Ectodermal cell (in vitro differentiated cells): Measurements from ENCODE around the gene BMP7.

Source experiments
- H3K27ac ChIP-seq: 2 replicates; pipeline ENCODE4 v1.7.0; 2013; ENCODE audit warnings: mild to moderate bottlenecking, low read depth, low read length; ENCODE audit not compliant: insufficient read depth, poor library complexity, severe bottlenecking
- H3K27me3 ChIP-seq: 2 replicates; pipeline ENCODE4 v1.7.0; 2013; ENCODE audit warnings: mild to moderate bottlenecking, low read length; ENCODE audit not compliant: insufficient read depth, control insufficient read depth, poor library complexity, severe bottlenecking
- H3K36me3 ChIP-seq: one replicate; pipeline ENCODE4 v1.7.0; 2013; ENCODE audit warnings: low read length; ENCODE audit not compliant: control insufficient read depth, insufficient read depth
- H3K4me1 ChIP-seq: one replicate; pipeline ENCODE4 v1.7.0; 2013; ENCODE audit warnings: low read length; ENCODE audit not compliant: control insufficient read depth, insufficient read depth
- H3K4me3 ChIP-seq: 2 replicates; pipeline ENCODE4 v1.7.0; 2013; ENCODE audit warnings: low read depth, low read length, control low read depth; ENCODE audit not compliant: insufficient read depth
- H3K9me3 ChIP-seq: 2 replicates; pipeline ENCODE4 v1.7.0; 2013; ENCODE audit warnings: mild to moderate bottlenecking, low read length, moderate library complexity; ENCODE audit not compliant: control insufficient read depth
- WGBS, 2 experiments: methylation state at CpG; one replicate each; pipeline ENCODE4 v1.1.7; 2013; ENCODE audit warnings: missing lambda C conversion rate in 2 of 2; 5-methylcytosine and 5-hydroxymethylcytosine counted together

Gene BMP7

DNA sequence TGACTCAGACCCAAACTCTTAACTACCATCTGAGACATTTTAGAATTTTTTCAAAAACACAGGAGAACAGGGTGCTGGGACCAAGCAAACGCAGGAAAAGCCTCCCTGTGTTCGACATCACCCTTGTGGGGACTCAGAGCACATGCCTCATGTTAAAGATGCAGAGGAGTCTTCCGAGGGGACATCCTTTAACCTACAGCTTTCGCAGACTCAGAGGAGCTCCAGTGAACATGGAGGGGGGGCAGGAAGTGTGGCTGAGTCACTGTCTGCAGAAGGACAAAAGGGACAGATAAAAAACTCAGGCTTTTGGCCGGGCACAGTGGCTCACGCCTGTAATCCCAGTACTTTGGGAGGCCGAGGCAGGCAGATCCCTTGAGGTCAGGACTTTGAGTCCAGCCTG is 15.1 kb downstream of the BMP7 start:
- Histone ChIP-seq H3K27ac (no peak overlapping the region), H3K27me3 (no peaks in the 10 kb centered on the region), H3K36me3 (no peaks in the 10 kb centered on the region), H3K9me3 (no peaks in the 10 kb centered on the region), H3K4me3 (no peak overlapping the region), H3K4me1 (peaks cover 5% of the 10 kb centered on the region)
- 75 to 81% methylated on average over 7 of the region's 7 CpGs for WGBS, 2 experiments

DNA sequence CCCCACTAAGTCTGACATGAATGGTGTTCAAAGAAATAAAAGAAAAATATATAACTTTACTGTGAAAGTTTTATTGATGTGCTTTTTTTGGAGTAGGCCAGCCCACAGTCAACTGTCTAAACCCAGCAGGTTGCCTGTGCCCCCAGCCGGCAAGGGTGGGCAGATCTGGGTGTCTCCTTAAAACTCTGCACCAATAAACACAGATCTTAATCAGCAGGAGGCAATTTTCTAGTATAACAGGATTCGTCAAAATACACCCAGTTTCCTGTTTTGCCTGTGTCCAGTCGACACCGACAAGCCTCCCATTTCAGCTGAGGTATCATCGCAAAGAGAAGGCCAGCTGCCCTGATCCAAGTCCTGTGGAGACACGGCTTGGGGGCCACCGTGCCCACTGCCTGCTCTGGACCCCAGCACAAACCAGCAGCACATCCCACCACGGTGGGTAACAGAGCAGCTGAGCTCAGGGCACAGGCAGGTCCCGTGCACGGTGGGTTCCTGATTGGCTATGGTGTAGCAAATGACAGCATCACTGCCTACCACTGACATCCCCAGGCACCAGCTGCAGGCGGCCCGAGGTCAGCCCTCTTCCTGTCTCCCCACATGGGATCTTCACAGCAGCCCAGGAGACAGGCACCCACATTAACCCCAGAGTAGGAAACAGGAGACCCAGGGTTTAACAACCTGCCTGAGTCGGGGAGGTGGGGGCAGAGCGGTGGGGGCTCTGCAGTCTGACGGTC is 15.7 kb downstream of the BMP7 start:
- no peaks in the 10 kb centered on the region for H3K9me3 ChIP-seq
- peaks cover 5% of the 10 kb centered on the region for H3K4me1 ChIP-seq
- H3K4me3 ChIP-seq: no peak overlapping the region
- WGBS, 2 experiments: 79 to 83% methylated on average over 15 of the region's 15 CpGs
- no peak overlapping the region for H3K27ac ChIP-seq
- H3K27me3 ChIP-seq: no peaks in the 10 kb centered on the region
- no peaks in the 10 kb centered on the region for H3K36me3 ChIP-seq

DNA sequence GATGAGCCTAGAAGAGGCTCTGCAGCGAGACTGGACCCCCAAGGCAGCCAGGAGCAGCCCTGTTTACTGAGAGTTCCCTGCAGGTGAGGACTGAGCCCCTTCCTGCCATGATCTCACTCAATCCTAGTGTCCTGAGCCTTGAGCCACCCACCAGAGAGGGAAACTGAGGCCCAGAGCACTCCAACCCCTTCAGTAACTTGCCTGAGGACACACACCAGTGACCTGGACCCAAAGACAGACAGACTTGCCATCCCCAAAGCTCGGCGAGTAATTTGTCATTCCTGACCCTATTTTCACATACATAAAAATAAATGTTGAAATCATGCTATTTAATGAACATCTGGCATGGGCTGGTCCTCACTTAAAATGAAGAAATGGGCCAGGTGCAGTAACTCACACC is 16.7 kb downstream of the BMP7 start:
- Histone ChIP-seq H3K27me3 (no peaks in the 10 kb centered on the region), H3K36me3 (no peaks in the 10 kb centered on the region), H3K4me3 (no peak overlapping the region), H3K27ac (no peak overlapping the region), H3K9me3 (no peaks in the 10 kb centered on the region), H3K4me1 (peaks cover 5% of the 10 kb centered on the region)
- WGBS, 2 experiments: 98 to 99% methylated on average over 3 of the region's 3 CpGs

DNA sequence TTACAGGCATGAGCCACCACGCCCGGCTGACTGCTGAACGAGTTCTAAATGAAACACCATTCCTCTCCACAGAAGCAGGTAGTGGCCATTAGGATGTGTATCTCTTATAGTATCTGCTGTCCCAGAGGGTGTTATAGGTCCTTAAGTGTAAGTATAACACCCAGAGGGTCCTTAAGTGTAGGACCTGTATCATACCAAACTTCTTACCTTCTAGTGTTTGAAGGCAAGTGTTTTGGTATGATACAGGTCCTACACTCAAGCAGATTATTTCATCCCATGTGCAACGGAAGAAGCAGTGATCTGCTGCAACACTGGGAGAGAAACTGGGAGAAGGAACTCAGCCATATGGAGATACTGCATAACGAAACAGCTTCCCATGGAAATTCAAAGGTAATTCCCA is 17.4 kb downstream of the BMP7 start:
- Histone ChIP-seq H3K4me3 (no peak overlapping the region), H3K27me3 (no peaks in the 10 kb centered on the region), H3K27ac (no peak overlapping the region), H3K36me3 (no peaks in the 10 kb centered on the region), H3K9me3 (no peaks in the 10 kb centered on the region), H3K4me1 (peaks cover 5% of the 10 kb centered on the region)
- 85 to 97% methylated on average over 5 of the region's 5 CpGs for WGBS, 2 experiments

DNA sequence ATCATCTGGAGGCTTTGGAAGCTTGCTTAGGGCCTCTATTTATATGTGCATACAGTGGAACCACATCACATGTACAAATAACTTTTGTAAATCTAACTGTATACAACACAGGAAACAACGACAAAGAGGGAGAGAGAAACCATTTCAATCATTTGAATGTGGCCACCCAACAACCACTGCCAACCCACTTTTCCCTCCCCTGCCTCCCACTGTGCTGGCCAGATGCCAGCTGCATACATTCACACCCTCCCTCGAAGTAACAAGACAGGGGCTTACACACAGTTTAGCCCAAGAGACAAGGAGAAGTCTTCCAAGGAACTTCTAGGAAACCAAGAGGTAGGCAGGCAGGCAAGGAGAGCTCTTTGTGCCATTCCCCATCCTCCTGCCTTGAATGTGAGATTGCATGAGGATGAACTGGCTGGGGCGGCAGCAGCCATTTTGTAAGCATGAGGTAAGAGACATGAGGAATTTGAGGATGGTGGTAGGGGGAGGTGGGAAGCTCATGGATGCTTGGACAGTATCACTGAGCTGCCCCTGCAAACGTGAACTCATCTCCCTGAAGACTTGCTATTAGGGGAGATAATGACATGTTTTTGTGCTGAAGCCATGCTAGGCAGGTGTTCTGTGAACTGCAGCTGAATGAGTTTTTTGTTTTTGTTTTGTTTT is 18.2 kb downstream of the BMP7 start:
- Histone ChIP-seq H3K9me3 (no peaks in the 10 kb centered on the region), H3K27me3 (no peaks in the 10 kb centered on the region)
- WGBS, 2 experiments: 93 to 96% methylated on average over 4 of the region's 4 CpGs

DNA sequence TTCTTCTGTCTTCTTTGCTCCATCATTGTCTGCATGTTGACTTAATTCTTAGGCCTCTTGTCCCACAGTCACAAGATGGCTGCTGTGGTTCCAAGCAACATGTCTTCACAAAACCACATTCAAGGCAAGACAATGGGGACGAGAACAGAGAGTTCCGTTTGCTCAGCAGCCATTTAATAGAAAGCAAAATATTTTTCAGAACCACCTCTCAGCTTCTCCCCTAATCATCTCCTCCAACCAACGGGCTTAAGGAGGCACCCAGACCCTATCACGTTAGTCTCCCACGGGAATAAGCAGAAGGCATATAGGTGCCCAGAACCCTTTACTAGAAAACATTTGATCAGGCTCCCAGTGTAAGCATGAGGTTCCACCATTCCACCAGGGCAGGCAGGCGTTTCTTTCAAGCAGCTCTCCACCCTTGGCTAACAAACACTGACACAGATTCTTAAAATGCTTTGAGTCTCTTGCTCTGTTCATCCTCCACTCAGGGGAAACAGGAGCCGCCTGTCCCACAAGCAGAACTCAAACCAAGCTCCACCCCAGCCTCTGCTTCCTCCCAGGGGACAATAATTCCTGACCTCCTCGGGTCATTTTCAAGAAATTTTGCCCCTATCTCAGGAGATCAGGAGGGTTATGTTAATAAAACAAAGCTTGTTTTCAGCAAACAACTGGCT is 19.0 kb downstream of the BMP7 start:
- Histone ChIP-seq H3K27me3 (no peaks in the 10 kb centered on the region), H3K4me3 (no peak overlapping the region), H3K9me3 (no peaks in the 10 kb centered on the region), H3K27ac (no peak overlapping the region), H3K4me1 (peaks cover under 1% of the 10 kb centered on the region), H3K36me3 (no peaks in the 10 kb centered on the region)
- 92 to 94% methylated on average over 8 of the region's 8 CpGs for WGBS, 2 experiments

More for the DNA sequence above, 18.2 kb downstream of the BMP7 start:
- Histone ChIP-seq H3K4me3 (no peak overlapping the region), H3K4me1 (peaks cover 5% of the 10 kb centered on the region), H3K36me3 (no peaks in the 10 kb centered on the region), H3K27ac (no peak overlapping the region)

DNA sequence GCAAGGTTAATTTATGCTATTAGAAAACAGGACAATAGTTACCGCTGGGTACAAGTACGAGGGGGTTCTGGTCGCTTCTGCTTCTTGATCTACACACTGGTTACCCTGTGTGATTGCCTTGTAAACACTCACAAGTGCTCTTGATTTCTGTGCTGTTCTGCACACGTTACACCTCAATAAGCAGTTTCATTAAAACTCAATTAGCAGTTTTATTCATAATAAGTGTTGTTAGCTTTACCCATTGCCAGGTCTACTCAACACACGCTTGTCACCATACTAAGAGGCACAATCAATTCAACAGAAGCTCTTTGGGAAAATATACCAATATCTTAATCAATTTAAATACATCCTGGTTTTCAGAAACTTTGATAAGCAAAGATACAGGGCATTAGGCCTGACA is 20.4 kb downstream of the BMP7 start:
- no peaks in the 10 kb centered on the region for H3K36me3 ChIP-seq
- H3K4me1 ChIP-seq: no peaks in the 10 kb centered on the region
- no peak overlapping the region for H3K4me3 ChIP-seq
- H3K27me3 ChIP-seq: no peaks in the 10 kb centered on the region
- no peaks in the 10 kb centered on the region for H3K9me3 ChIP-seq
- H3K27ac ChIP-seq: no peak overlapping the region
- 95% methylated on average over 5 of the region's 5 CpGs for WGBS, 2 experiments

DNA sequence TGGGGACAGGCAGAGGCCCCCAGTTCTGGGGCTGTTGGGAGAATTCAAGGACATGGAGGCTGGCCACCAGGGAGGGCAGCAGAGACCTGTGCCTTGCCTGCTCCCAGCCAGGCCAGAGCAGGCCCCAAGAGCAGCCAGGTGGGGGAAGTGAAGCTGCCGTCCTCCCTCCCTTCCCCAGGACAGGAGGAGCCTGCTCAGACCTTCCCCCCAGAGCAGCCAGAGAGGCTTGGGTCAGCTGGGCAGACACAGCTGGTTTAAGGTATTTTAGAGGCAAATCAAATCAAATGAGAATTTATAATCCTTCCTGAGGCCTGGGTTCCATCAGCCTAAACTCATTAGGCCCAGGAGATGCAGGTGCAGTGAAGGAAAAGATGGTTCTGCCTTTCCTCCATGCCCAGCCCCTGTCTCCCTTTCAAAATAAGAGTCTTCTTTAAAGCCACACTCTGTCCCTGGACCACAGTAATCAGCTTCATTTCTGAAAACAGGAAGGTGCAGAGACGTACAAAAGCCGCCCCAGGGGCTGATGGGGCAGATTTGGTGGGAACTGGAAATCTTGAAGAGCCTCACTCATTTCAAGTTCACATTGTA is 21.7 kb downstream of the BMP7 start:
- Histone ChIP-seq H3K27ac (no peak overlapping the region), H3K4me1 (no peaks in the 10 kb centered on the region), H3K36me3 (no peaks in the 10 kb centered on the region), H3K9me3 (no peaks in the 10 kb centered on the region), H3K4me3 (no peak overlapping the region), H3K27me3 (no peaks in the 10 kb centered on the region)
- WGBS, 2 experiments: 75 to 78% methylated on average over 3 of the region's 3 CpGs

DNA sequence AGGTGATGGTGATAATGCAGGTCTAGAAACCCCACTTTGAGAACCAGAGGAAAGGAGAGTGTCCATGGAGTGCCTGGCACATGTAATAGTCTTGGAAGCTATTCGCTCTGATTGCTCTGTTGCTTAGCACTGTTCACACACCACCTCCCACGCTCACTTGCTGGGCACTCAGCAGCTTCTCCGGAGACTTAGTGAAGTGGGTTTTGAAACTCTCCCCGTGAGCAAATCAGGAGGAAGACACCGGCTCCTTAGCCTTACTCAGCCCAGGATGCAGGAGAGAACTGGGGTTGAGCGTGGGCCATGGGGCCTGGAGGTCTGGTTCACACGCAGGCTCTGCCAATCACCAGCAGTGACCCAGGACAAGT is 22.2 kb downstream of the BMP7 start:
- no peak overlapping the region for H3K4me3 ChIP-seq
- H3K36me3 ChIP-seq: no peaks in the 10 kb centered on the region
- 89 to 92% methylated on average over 7 of the region's 7 CpGs for WGBS, 2 experiments
- no peaks in the 10 kb centered on the region for H3K4me1 ChIP-seq
- no peaks in the 10 kb centered on the region for H3K27me3 ChIP-seq
- H3K9me3 ChIP-seq: no peaks in the 10 kb centered on the region
- H3K27ac ChIP-seq: no peak overlapping the region
